CD8-positive, alpha-beta memory T cell (primary cell): ENCODE results near the gene KCNMA1. TPM values are rescaled to one million over a fixed set of nuclear protein-coding genes. Genes with fewer than 3 reads are reported as not detected.

Experiments used
- CTCF ChIA-PET: fragments of 350-600 bp; sonication (Branson Sonifier 250); formaldehyde crosslinking; loops from one replicate; lab custom pipeline; 2021; ENCODE audit warnings: antibody characterized with exemption; lab: Charles Lee
- POLR2A ChIA-PET: fragments of 350-600 bp; sonication (Branson Sonifier 250); formaldehyde crosslinking; loops from one replicate; lab custom pipeline; 2021; ENCODE audit warnings: antibody characterized with exemption; lab: Charles Lee
- DNase-seq, 5 donors: peaks; one replicate each; pipeline versions ENCODE4 v3.0.0 to v3.0.0-alpha.2; 2020 to 2022; ENCODE audit warnings: mixed read lengths in 1 of 5
- H3K27ac ChIP-seq: one replicate; pipeline ENCODE4 v1.7.0; 2013; ENCODE audit warnings: low read depth, mild to moderate bottlenecking, low read length, moderate library complexity
- H3K27me3 ChIP-seq: 2 replicates; pipeline ENCODE4 v1.7.0; 2013; ENCODE audit warnings: low read length, mild to moderate bottlenecking; ENCODE audit not compliant: insufficient read depth, poor library complexity, severe bottlenecking
- H3K36me3 ChIP-seq: 2 replicates; pipeline ENCODE4 v1.7.0; 2013; ENCODE audit warnings: mild to moderate bottlenecking, low read length, moderate library complexity; ENCODE audit not compliant: insufficient read depth
- H3K4me1 ChIP-seq: 2 replicates; pipeline ENCODE4 v1.7.0; 2013; ENCODE audit warnings: mild to moderate bottlenecking, low read length, moderate library complexity; ENCODE audit not compliant: insufficient read depth
- H3K4me3 ChIP-seq: 2 replicates; pipeline ENCODE4 v1.7.0; 2013; ENCODE audit warnings: mild to moderate bottlenecking, low read length
- H3K9me3 ChIP-seq: 2 replicates; pipeline ENCODE4 v1.7.0; 2013; ENCODE audit warnings: mild to moderate bottlenecking, low read length
- H3K27ac Mint-ChIP-seq, 8 donors: one replicate each; pipeline ENCODE4 v1.8.0; 2020 to 2021; ENCODE audit warnings: mixed read lengths in 8 of 8, mild to moderate bottlenecking in 6 of 8, inconsistent platforms in 3 of 8, moderate library complexity in 3 of 8
- H3K27me3 Mint-ChIP-seq, 2 donors: one replicate each; pipeline ENCODE4 v1.8.0; 2020 to 2021; ENCODE audit warnings: mixed read lengths in 2 of 2, mild to moderate bottlenecking in 1 of 2, moderate library complexity in 1 of 2
- H3K36me3 Mint-ChIP-seq, 3 donors: one replicate each; pipeline ENCODE4 v1.8.0; 2020 to 2021; ENCODE audit warnings: mixed read lengths in 3 of 3, inconsistent platforms in 1 of 3, mild to moderate bottlenecking in 1 of 3
- H3K4me1 Mint-ChIP-seq, 3 donors: one replicate each; pipeline ENCODE4 v1.8.0; 2020 to 2021; ENCODE audit warnings: mixed read lengths in 3 of 3, inconsistent platforms in 1 of 3, mild to moderate bottlenecking in 1 of 3
- H3K4me3 Mint-ChIP-seq, 7 donors: one replicate each; pipeline ENCODE4 v1.8.0; 2020 to 2021; ENCODE audit warnings: mixed read lengths in 7 of 7, mild to moderate bottlenecking in 6 of 7, moderate library complexity in 4 of 7, inconsistent platforms in 2 of 7
- H3K9me3 Mint-ChIP-seq, 5 donors: one replicate each; pipeline ENCODE4 v1.8.0; 2020 to 2022; ENCODE audit warnings: mixed read lengths in 5 of 5, mild to moderate bottlenecking in 3 of 5, moderate library complexity in 2 of 5, inconsistent platforms in 1 of 5
- polyA plus RNA-seq: library from polyadenylated mRNA; unstranded; fragments of 300-500 nt; fragmentation: Illumina TruSeq; gene quantifications from one replicate; pipeline ENCODE4 v1.2.3, GENCODE V29; 2021
- total RNA-seq, 2 experiments: library from RNA; stranded (reverse); gene quantifications; one replicate each; pipeline ENCODE4 v1.2.3, GENCODE V29; 2021

Gene KCNMA1
- total and polyA plus RNA-seq, 3 experiments from 2014 or later, result 0.20 to 0.31 TPM; not detected in 1

GRCh38 chr10:77105761-77106221 lies 531.8 kb downstream of the KCNMA1 start:
- H3K4me3 Mint-ChIP-seq, result peak overlapping the region in 1 of 7 donors; percentile 68

GRCh38 chr10:77104459-77104980 lies 533.1 kb downstream of the KCNMA1 start:
- H3K27me3 Mint-ChIP-seq, result peaks cover 0 to 10% of the 10 kb centered on the region in 2 donors
- no peak for DNase-seq
- H3K36me3 Mint-ChIP-seq, result no peaks in the 10 kb centered on the region
- H3K4me3 ChIP-seq, result no peak overlapping the region
- H3K9me3 Mint-ChIP-seq, result peaks cover 0 to 2% (median 0%) of the 10 kb centered on the region in 5 donors
- no peaks in the 10 kb centered on the region for H3K4me1 Mint-ChIP-seq
- no peak overlapping the region for H3K27ac ChIP-seq
- ChIA-PET CTCF (no interaction called here), POLR2A (no interaction called here)
- H3K36me3 ChIP-seq, result no peaks in the 10 kb centered on the region
- H3K4me3 Mint-ChIP-seq, result no peak overlapping the region
- H3K9me3 ChIP-seq, result no peaks in the 10 kb centered on the region
- H3K27ac Mint-ChIP-seq, result peak overlapping the region in 1 of 8 donors; percentile 40
- H3K27me3 ChIP-seq, result no peaks in the 10 kb centered on the region
- H3K4me1 ChIP-seq, result no peaks in the 10 kb centered on the region

More at GRCh38 chr10:77105761-77106221, 531.8 kb downstream of the KCNMA1 start:
- Histone ChIP-seq H3K36me3 (no peaks in the 10 kb centered on the region), H3K9me3 (no peaks in the 10 kb centered on the region), H3K4me3 (no peak overlapping the region), H3K27me3 (no peaks in the 10 kb centered on the region), H3K27ac (no peak overlapping the region), H3K4me1 (no peaks in the 10 kb centered on the region)
- Mint-ChIP-seq H3K9me3 (peaks cover 0 to 2% (median 0%) of the 10 kb centered on the region in 5 donors), H3K27me3 (peaks cover 0 to 10% of the 10 kb centered on the region in 2 donors), H3K36me3 (no peaks in the 10 kb centered on the region), H3K4me1 (no peaks in the 10 kb centered on the region), H3K27ac (no peak overlapping the region)
- POLR2A ChIA-PET, result no interaction called here
- no peak for DNase-seq
- CTCF ChIA-PET, result no interaction called here

- ChIA-PET CTCF (no interaction called here), POLR2A (no interaction called here)
- Mint-ChIP-seq H3K9me3 (peaks cover 0 to 2% (median 0%) of the 10 kb centered on the region in 5 donors), H3K4me1 (no peaks in the 10 kb centered on the region), H3K27me3 (peaks cover 0 to 10% of the 10 kb centered on the region in 2 donors), H3K27ac (no peak overlapping the region), H3K36me3 (no peaks in the 10 kb centered on the region), H3K4me3 (no peak overlapping the region)
- Histone ChIP-seq H3K27me3 (no peaks in the 10 kb centered on the region), H3K4me1 (no peaks in the 10 kb centered on the region), H3K4me3 (no peak overlapping the region), H3K9me3 (no peaks in the 10 kb centered on the region), H3K27ac (no peak overlapping the region), H3K36me3 (no peaks in the 10 kb centered on the region)
- no peak for DNase-seq
These were observed 534.4 kb downstream of the KCNMA1 start for GRCh38 chr10:77103213-77103612.

- ChIA-PET POLR2A (no interaction called here), CTCF (no interaction called here)
- Mint-ChIP-seq H3K27me3 (peaks cover 0 to 16% of the 10 kb centered on the region in 2 donors), H3K4me1 (no peaks in the 10 kb centered on the region), H3K4me3 (no peak overlapping the region), H3K9me3 (peaks cover 0 to 2% (median 0%) of the 10 kb centered on the region in 5 donors), H3K27ac (no peak overlapping the region), H3K36me3 (no peaks in the 10 kb centered on the region)
- Histone ChIP-seq H3K4me3 (no peak overlapping the region), H3K9me3 (no peaks in the 10 kb centered on the region), H3K36me3 (no peaks in the 10 kb centered on the region), H3K4me1 (no peaks in the 10 kb centered on the region), H3K27me3 (no peaks in the 10 kb centered on the region), H3K27ac (no peak overlapping the region)
- DNase-seq, result no peak
These were observed 536.3 kb downstream of the KCNMA1 start for GRCh38 chr10:77101341-77101740.

- ChIA-PET POLR2A (no interaction called here), CTCF (no interaction called here)
- H3K4me3 ChIP-seq, result no peak overlapping the region
- Mint-ChIP-seq H3K27ac (no peak overlapping the region), H3K4me1 (no peaks in the 10 kb centered on the region), H3K9me3 (peaks cover 0 to 2% (median 0%) of the 10 kb centered on the region in 5 donors), H3K27me3 (peaks cover 0 to 29% of the 10 kb centered on the region in 2 donors), H3K4me3 (no peak overlapping the region), H3K36me3 (no peaks in the 10 kb centered on the region)
- no peaks in the 10 kb centered on the region for H3K4me1 ChIP-seq
- no peak for DNase-seq
- no peaks in the 10 kb centered on the region for H3K36me3 ChIP-seq
- no peaks in the 10 kb centered on the region for H3K27me3 ChIP-seq
- no peak overlapping the region for H3K27ac ChIP-seq
- no peaks in the 10 kb centered on the region for H3K9me3 ChIP-seq
These were observed 538.5 kb downstream of the KCNMA1 start for GRCh38 chr10:77099136-77099535.

- no peak overlapping the region for H3K27ac Mint-ChIP-seq
- H3K9me3 Mint-ChIP-seq, result peaks cover 0 to 2% (median 0%) of the 10 kb centered on the region in 5 donors
- peaks cover 0 to 29% of the 10 kb centered on the region in 2 donors for H3K27me3 Mint-ChIP-seq
- no peaks in the 10 kb centered on the region for H3K4me1 Mint-ChIP-seq
- CTCF ChIA-PET, result no interaction called here
- no peak overlapping the region for H3K4me3 Mint-ChIP-seq
- POLR2A ChIA-PET, result no interaction called here
- Histone ChIP-seq H3K4me3 (no peak overlapping the region), H3K36me3 (no peaks in the 10 kb centered on the region), H3K9me3 (no peaks in the 10 kb centered on the region), H3K27me3 (no peaks in the 10 kb centered on the region), H3K4me1 (no peaks in the 10 kb centered on the region), H3K27ac (no peak overlapping the region)
- no peak for DNase-seq
- H3K36me3 Mint-ChIP-seq, result no peaks in the 10 kb centered on the region
These were observed 540.0 kb downstream of the KCNMA1 start for GRCh38 chr10:77097625-77098024.

GRCh38 chr10:77093126-77093525 lies 544.5 kb downstream of the KCNMA1 start:
- peaks cover 0 to 20% of the 10 kb centered on the region in 2 donors for H3K27me3 Mint-ChIP-seq
- no peak overlapping the region for H3K4me3 Mint-ChIP-seq
- ChIA-PET CTCF (no interaction called here), POLR2A (no interaction called here)
- no peak for DNase-seq
- Histone ChIP-seq H3K27ac (no peak overlapping the region), H3K4me3 (no peak overlapping the region), H3K4me1 (no peaks in the 10 kb centered on the region), H3K36me3 (no peaks in the 10 kb centered on the region), H3K27me3 (no peaks in the 10 kb centered on the region), H3K9me3 (no peaks in the 10 kb centered on the region)
- no peaks in the 10 kb centered on the region for H3K4me1 Mint-ChIP-seq
- H3K36me3 Mint-ChIP-seq, result no peaks in the 10 kb centered on the region
- no peaks in the 10 kb centered on the region for H3K9me3 Mint-ChIP-seq
- H3K27ac Mint-ChIP-seq, result no peak overlapping the region

GRCh38 chr10:77091597-77092165 lies 545.9 kb downstream of the KCNMA1 start:
- Mint-ChIP-seq H3K9me3 (no peaks in the 10 kb centered on the region), H3K27ac (no peak overlapping the region), H3K4me1 (no peaks in the 10 kb centered on the region), H3K27me3 (peaks cover 1 to 14% of the 10 kb centered on the region in 2 donors), H3K4me3 (no peak overlapping the region), H3K36me3 (no peaks in the 10 kb centered on the region)
- Histone ChIP-seq H3K9me3 (no peaks in the 10 kb centered on the region), H3K27ac (no peak overlapping the region), H3K4me3 (no peak overlapping the region), H3K4me1 (no peaks in the 10 kb centered on the region), H3K27me3 (no peaks in the 10 kb centered on the region), H3K36me3 (no peaks in the 10 kb centered on the region)
- DNase-seq, result no peak
- ChIA-PET CTCF (no interaction called here), POLR2A (no interaction called here)
